Naive thymus-derived CD4-positive, alpha-beta T cell (primary cell): ENCODE data around the gene ONECUT1. TPM values are rescaled to one million over a fixed set of nuclear protein-coding genes. Genes with fewer than 3 reads are reported as not detected.

Experiments used
- ATAC-seq: fragments of 150-1000 bp; cut with Tn5 transposase; 2 replicates; pipeline ENCODE4 v1.10.0; 2021; ENCODE audit warnings: mild to moderate bottlenecking, moderate library complexity
- CTCF ChIA-PET: fragments of 350-600 bp; sonication (Branson Sonifier 250); formaldehyde crosslinking; loops from one replicate; lab custom pipeline; 2021; ENCODE audit warnings: antibody characterized with exemption; lab: Charles Lee
- POLR2A ChIA-PET: fragments of 350-600 bp; sonication (Branson Sonifier 250); formaldehyde crosslinking; loops from one replicate; lab custom pipeline; 2021; ENCODE audit warnings: antibody characterized with exemption, inconsistent platforms; lab: Charles Lee
- DNase-seq, 9 donors: peaks; one replicate each; pipeline versions ENCODE4 v3.0.0 to v3.0.0-alpha.2; 2020 to 2022; ENCODE audit warnings: mixed read lengths in 1 of 9
- H3K27ac ChIP-seq: one replicate; pipeline ENCODE4 v1.7.0; 2013; ENCODE audit warnings: mild to moderate bottlenecking, low read depth, low read length, moderate library complexity
- H3K27me3 ChIP-seq, 2 donors: one replicate each; pipeline ENCODE4 v1.7.0; 2013; ENCODE audit warnings: low read length in 2 of 2, mild to moderate bottlenecking in 2 of 2, moderate library complexity in 2 of 2; ENCODE audit not compliant: control insufficient read depth in 2 of 2, insufficient read depth in 2 of 2
- H3K36me3 ChIP-seq, 3 experiments: 1 replicate in 2 of 3; 2 replicates in 1 of 3; pipeline ENCODE4 v1.7.0; 2013; ENCODE audit warnings: low read length in 3 of 3, mild to moderate bottlenecking in 3 of 3, moderate library complexity in 1 of 3; ENCODE audit not compliant: insufficient read depth in 3 of 3, control insufficient read depth in 2 of 3
- H3K4me1 ChIP-seq, 2 donors: one replicate each; pipeline ENCODE4 v1.7.0; 2013; ENCODE audit warnings: low read length in 2 of 2, mild to moderate bottlenecking in 2 of 2, moderate library complexity in 1 of 2; ENCODE audit not compliant: control insufficient read depth in 2 of 2, insufficient read depth in 2 of 2
- H3K4me3 ChIP-seq: 2 replicates; pipeline ENCODE4 v1.7.0; 2013; ENCODE audit warnings: mild to moderate bottlenecking, low read length
- H3K9me3 ChIP-seq, 3 experiments: 1 replicate in 2 of 3; 2 replicates in 1 of 3; pipeline ENCODE4 v1.7.0; 2013; ENCODE audit warnings: low read length in 3 of 3; ENCODE audit not compliant: control insufficient read depth in 2 of 3
- H3K27ac Mint-ChIP-seq, 9 donors: one replicate each; pipeline ENCODE4 v1.8.0; 2020 to 2022; ENCODE audit warnings: mixed read lengths in 9 of 9, mild to moderate bottlenecking in 8 of 9, moderate library complexity in 5 of 9, inconsistent platforms in 2 of 9
- H3K27me3 Mint-ChIP-seq, 5 donors: one replicate each; pipeline ENCODE4 v1.8.0; 2021 to 2022; ENCODE audit warnings: mixed read lengths in 5 of 5, mild to moderate bottlenecking in 1 of 5
- H3K36me3 Mint-ChIP-seq, 5 donors: one replicate each; pipeline ENCODE4 v1.8.0; 2020 to 2022; ENCODE audit warnings: mixed read lengths in 5 of 5, mild to moderate bottlenecking in 3 of 5, inconsistent platforms in 1 of 5
- H3K4me1 Mint-ChIP-seq, 7 donors: one replicate each; pipeline ENCODE4 v1.8.0; 2020 to 2022; ENCODE audit warnings: mixed read lengths in 7 of 7, mild to moderate bottlenecking in 3 of 7, inconsistent platforms in 1 of 7
- H3K4me3 Mint-ChIP-seq, 10 donors: one replicate each; pipeline ENCODE4 v1.8.0; 2020 to 2022; ENCODE audit warnings: mild to moderate bottlenecking in 10 of 10, mixed read lengths in 10 of 10, moderate library complexity in 6 of 10, inconsistent platforms in 2 of 10
- H3K9me3 Mint-ChIP-seq, 11 donors: one replicate each; pipeline ENCODE4 v1.8.0; 2020 to 2022; ENCODE audit warnings: mixed read lengths in 11 of 11, mild to moderate bottlenecking in 4 of 11, inconsistent platforms in 1 of 11, moderate library complexity in 1 of 11
- intact Hi-C, 2 donors: fragments of 100-400 bp; cut with micrococcal nuclease; formaldehyde crosslinking; loops; one replicate each; pipeline ENCODE4 v1.15.1; 2023
- polyA plus RNA-seq, 2 donors: library from polyadenylated mRNA; unstranded; fragments of 300-500 nt; fragmentation: Illumina TruSeq; gene quantifications; one replicate each; pipeline ENCODE4 v1.2.3, GENCODE V29; 2021
- total RNA-seq, 6 experiments: library from RNA in 5 of 6; stranded (reverse) in 5 of 6; gene quantifications; 1 replicate in 5 of 6; 2 replicates in 1 of 6; pipeline ENCODE4 v1.2.3 and lab custom pipeline; 2021 to 2026

ONECUT1 gene
- total and polyA plus RNA-seq, 7 experiments from 2014 or later, result not detected

DNA sequence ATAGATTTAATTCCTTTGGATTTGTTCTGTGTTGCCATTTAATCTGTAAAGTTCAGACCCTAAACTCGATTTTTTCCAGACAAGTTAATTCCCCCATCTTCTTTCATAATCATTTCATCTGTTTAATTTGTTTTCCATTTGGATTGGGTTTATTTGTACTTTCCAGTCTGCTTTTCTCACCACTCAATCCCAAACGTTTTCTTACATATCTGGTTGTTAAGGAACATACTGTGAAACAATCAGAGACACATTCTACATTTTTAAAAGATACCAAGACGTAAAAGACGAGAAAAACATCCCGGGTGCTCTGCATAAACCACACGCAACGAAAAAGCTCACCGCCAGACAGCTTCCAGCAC lies 13.0 kb upstream of the ONECUT1 start:
- H3K27me3 Mint-ChIP-seq, result peaks cover 73 to 91% (median 79%) of the 10 kb centered on the region in 5 donors
- peaks cover 0 to 2% (median 0%) of the 10 kb centered on the region in 5 donors for H3K36me3 Mint-ChIP-seq
- peak overlapping the region in 6 of 10 donors; percentile 15 to 68 (median 60) for H3K4me3 Mint-ChIP-seq
- no peaks in the 10 kb centered on the region for H3K36me3 ChIP-seq
- H3K4me1 ChIP-seq, result peaks cover 6 to 28% of the 10 kb centered on the region in 2 donors
- peaks cover under 1 to 37% (median 22%) of the 10 kb centered on the region in 7 donors for H3K4me1 Mint-ChIP-seq
- no peak for DNase-seq
- ChIA-PET CTCF (no interaction called here), POLR2A (no interaction called here)
- H3K4me3 ChIP-seq, result no peak overlapping the region
- peaks cover 0 to 16% (median 0%) of the 10 kb centered on the region in 11 donors for H3K9me3 Mint-ChIP-seq
- H3K27ac Mint-ChIP-seq, result no peak overlapping the region
- no peak overlapping the region for H3K27ac ChIP-seq
- no peaks in the 10 kb centered on the region for H3K9me3 ChIP-seq
- intact Hi-C loops, result no loop called here
- ATAC-seq, result no peak
- H3K27me3 ChIP-seq, result peaks cover 26 to 27% of the 10 kb centered on the region in 2 donors

- Mint-ChIP-seq H3K27me3 (peaks cover 70 to 91% (median 78%) of the 10 kb centered on the region in 5 donors), H3K4me3 (peak overlapping the region in 2 of 10 donors; percentile 42 to 53), H3K4me1 (peaks cover 10 to 45% (median 22%) of the 10 kb centered on the region in 7 donors), H3K36me3 (peaks cover 0 to 4% (median 0%) of the 10 kb centered on the region in 5 donors), H3K27ac (peak overlapping the region in 1 of 9 donors; percentile 21), H3K9me3 (peaks cover 0 to 16% (median under 1%) of the 10 kb centered on the region in 11 donors)
- intact Hi-C loops, result no loop called here
- no peak overlapping the region for H3K4me3 ChIP-seq
- ChIA-PET CTCF (interaction anchor here (0.6 kb wide), 1 partner anchor 579 kb away, joined by 5 read pairs; no protein-coding TSS in a partner anchor), POLR2A (no interaction called here)
- ATAC-seq, result no peak
- H3K27me3 ChIP-seq, result peaks cover 25 to 30% of the 10 kb centered on the region in 2 donors
- peaks cover 6 to 31% of the 10 kb centered on the region in 2 donors for H3K4me1 ChIP-seq
- no peaks in the 10 kb centered on the region for H3K36me3 ChIP-seq
- H3K27ac ChIP-seq, result no peak overlapping the region
- no peak for DNase-seq
- no peaks in the 10 kb centered on the region for H3K9me3 ChIP-seq
Measured at GRCh38 chr15:52802110-52802509, 12.0 kb upstream of the ONECUT1 start.

- Histone ChIP-seq H3K27ac (no peak overlapping the region), H3K27me3 (peaks cover 26 to 30% of the 10 kb centered on the region in 2 donors), H3K4me1 (peaks cover 6 to 31% of the 10 kb centered on the region in 2 donors), H3K36me3 (no peaks in the 10 kb centered on the region), H3K4me3 (no peak overlapping the region), H3K9me3 (no peaks in the 10 kb centered on the region)
- Mint-ChIP-seq H3K9me3 (peaks cover 0 to 20% (median 2%) of the 10 kb centered on the region in 11 donors), H3K36me3 (peaks cover 0 to 4% (median 0%) of the 10 kb centered on the region in 5 donors), H3K27me3 (peaks cover 70 to 91% (median 79%) of the 10 kb centered on the region in 5 donors), H3K27ac (peak overlapping the region in 1 of 9 donors; percentile 21), H3K4me1 (peaks cover 12 to 48% (median 22%) of the 10 kb centered on the region in 7 donors), H3K4me3 (no peak overlapping the region)
- DNase-seq, result no peak
- ChIA-PET CTCF (interaction anchor here (0.6 kb wide), 1 partner anchor 579 kb away, joined by 5 read pairs; no protein-coding TSS in a partner anchor), POLR2A (no interaction called here)
- intact Hi-C loops, result no loop called here
- no peak for ATAC-seq
Measured at GRCh38 chr15:52801748-52802085, 11.6 kb upstream of the ONECUT1 start.

GRCh38 chr15:52800828-52801747 lies 11.0 kb upstream of the ONECUT1 start:
- Histone ChIP-seq H3K36me3 (no peaks in the 10 kb centered on the region), H3K27ac (no peak overlapping the region), H3K4me1 (peaks cover 6 to 30% of the 10 kb centered on the region in 2 donors), H3K9me3 (no peaks in the 10 kb centered on the region), H3K27me3 (peaks cover 25 to 29% of the 10 kb centered on the region in 2 donors), H3K4me3 (no peak overlapping the region)
- ChIA-PET CTCF (interaction anchor here (0.6 kb wide), 1 partner anchor 578 kb away, joined by 5 read pairs; no protein-coding TSS in a partner anchor), POLR2A (no interaction called here)
- peak overlapping the region in 1 of 9 donors; percentile 62 for H3K27ac Mint-ChIP-seq
- DNase-seq (no peak), ATAC-seq (no peak)
- intact Hi-C loops, result no loop called here
- peaks cover 70 to 91% (median 80%) of the 10 kb centered on the region in 5 donors for H3K27me3 Mint-ChIP-seq
- peaks cover 0 to 4% (median 0%) of the 10 kb centered on the region in 5 donors for H3K36me3 Mint-ChIP-seq
- peak overlapping the region in 6 of 10 donors; percentile 21 to 62 (median 46) for H3K4me3 Mint-ChIP-seq
- peaks cover 12 to 52% (median 22%) of the 10 kb centered on the region in 7 donors for H3K4me1 Mint-ChIP-seq
- H3K9me3 Mint-ChIP-seq, result peaks cover 0 to 21% (median 3%) of the 10 kb centered on the region in 11 donors

GRCh38 chr15:52799145-52799811 lies 9.1 kb upstream of the ONECUT1 start:
- peaks cover under 1 to 18% of the 10 kb centered on the region in 2 donors for H3K4me1 ChIP-seq

DNA sequence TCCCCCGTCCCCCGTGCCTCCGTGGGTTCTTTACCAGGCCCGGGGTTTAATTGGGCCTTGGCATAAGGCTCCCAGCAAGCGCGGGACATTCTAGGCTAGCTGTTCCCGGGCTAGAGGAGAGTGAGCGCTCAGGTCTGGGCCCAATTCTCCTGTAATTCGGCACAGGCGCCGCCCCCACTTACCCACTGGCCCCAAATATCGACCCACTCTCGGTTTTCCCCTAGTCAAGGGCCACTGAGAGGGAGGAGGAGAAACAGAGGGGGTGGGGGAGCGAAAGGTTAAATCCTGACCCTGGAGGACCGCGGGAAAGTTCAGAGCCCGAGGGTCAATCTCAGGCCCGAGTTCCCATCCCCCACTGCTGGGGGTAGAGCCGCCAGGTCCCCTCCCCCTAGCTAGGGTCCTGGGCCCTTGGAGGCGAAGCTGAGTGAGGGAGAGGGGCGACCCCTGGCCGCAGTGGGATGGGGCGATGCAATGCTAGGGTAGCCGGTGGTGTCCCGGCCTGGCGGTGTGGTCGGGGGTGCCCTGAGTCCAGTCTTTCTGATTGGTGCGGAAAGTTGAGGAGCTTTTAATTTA lies 8.5 kb upstream of the ONECUT1 start:
- ChIA-PET POLR2A (no interaction called here), CTCF (interaction anchor here (0.7 kb wide), 1 partner anchor 15 kb away, joined by 3 read pairs; no protein-coding TSS in a partner anchor)
- Mint-ChIP-seq H3K4me3 (peak overlapping the region in 3 of 10 donors; percentile 6 to 41 (median 6)), H3K27me3 (peaks cover 83 to 97% (median 89%) of the 10 kb centered on the region in 5 donors), H3K27ac (no peak overlapping the region), H3K9me3 (peaks cover 0 to 21% (median 3%) of the 10 kb centered on the region in 11 donors), H3K4me1 (peaks cover 10 to 54% (median 22%) of the 10 kb centered on the region in 7 donors), H3K36me3 (peaks cover 0 to 4% (median 0%) of the 10 kb centered on the region in 5 donors)
- no peak overlapping the region for H3K4me3 ChIP-seq
- H3K9me3 ChIP-seq, result no peaks in the 10 kb centered on the region
- H3K27me3 ChIP-seq, result peaks cover 25 to 44% of the 10 kb centered on the region in 2 donors
- no peak for DNase-seq
- intact Hi-C loops, result loop anchor here in 1 of 2 donors (2.0 kb wide), 1 partner anchor 14 kb away; no protein-coding TSS in a partner anchor
- no peaks in the 10 kb centered on the region for H3K36me3 ChIP-seq
- no peak for ATAC-seq
- peaks cover 0 to 12% of the 10 kb centered on the region in 2 donors for H3K4me1 ChIP-seq
- H3K27ac ChIP-seq, result no peak overlapping the region

More at GRCh38 chr15:52799145-52799811, 9.1 kb upstream of the ONECUT1 start:
- ChIA-PET POLR2A (no interaction called here), CTCF (interaction anchor here (0.7 kb wide), 1 partner anchor 16 kb away, joined by 3 read pairs; no protein-coding TSS in a partner anchor)
- no peak overlapping the region for H3K4me3 ChIP-seq
- Mint-ChIP-seq H3K36me3 (peaks cover 0 to 4% (median 0%) of the 10 kb centered on the region in 5 donors), H3K4me3 (peak overlapping the region in 4 of 10 donors; percentile 3 to 19 (median 6)), H3K27me3 (peaks cover 79 to 95% (median 87%) of the 10 kb centered on the region in 5 donors), H3K27ac (peak overlapping the region in 1 of 9 donors; percentile 30), H3K4me1 (peaks cover 13 to 58% (median 22%) of the 10 kb centered on the region in 7 donors), H3K9me3 (peaks cover 0 to 21% (median 3%) of the 10 kb centered on the region in 11 donors)
- intact Hi-C loops, result loop anchor here in 1 of 2 donors (2.0 kb wide), 1 partner anchor 14 kb away; no protein-coding TSS in a partner anchor
- DNase-seq, result no peak
- no peak overlapping the region for H3K27ac ChIP-seq
- no peaks in the 10 kb centered on the region for H3K9me3 ChIP-seq
- H3K36me3 ChIP-seq, result no peaks in the 10 kb centered on the region
- no peak for ATAC-seq
- H3K27me3 ChIP-seq, result peaks cover 26 to 44% of the 10 kb centered on the region in 2 donors
